COLO668 (cell line): Measurements from ENCODE around the gene SNX9.

ENCODE experiments used
- DNase-seq: peaks from one replicate; lab custom pipeline; 2025; ENCODE audit not compliant: unreplicated experiment; lab: John Stamatoyannopoulos, UW

SNX9 gene

GRCh38 chr6:157989541-157990289 is 166.7 kb downstream of the SNX9 start:
- DNase-seq: peak; percentile 75

- DNase-seq: no peak
Observed at GRCh38 chr6:157990321-157991066, 167.4 kb downstream of the SNX9 start.

- DNase-seq: no peak
Observed at GRCh38 chr6:157991067-157991432, 168.0 kb downstream of the SNX9 start.

- no peak for DNase-seq
Observed at GRCh38 chr6:157993076-157993475, 170.0 kb downstream of the SNX9 start.

GRCh38 chr6:157994125-157994795 is 171.2 kb downstream of the SNX9 start:
- DNase-seq: no peak
